SK-N-SH (cell line): ENCODE results near the gene PPARD. TPM values are rescaled to one million over a fixed set of nuclear protein-coding genes. Genes with fewer than 3 reads are reported as not detected.

Experiments
- CTCF ChIA-PET: fragments of 300-600, 350-600 bp; formaldehyde crosslinking; extraction: SDS; loops from one replicate; lab custom pipeline; 2021; lab: Yijun Ruan, JAX
- POLR2A ChIA-PET: fragments of 350-600 bp; sonication (Branson Sonifier 250); formaldehyde crosslinking; extraction: SDS; loops from one replicate; lab custom pipeline; 2020; ENCODE audit warnings: antibody characterized with exemption, inconsistent platforms; lab: Yijun Ruan, JAX
- DNase-seq: peaks from one replicate; pipeline ENCODE4 v3.0.0; 2012
- H2AFZ ChIP-seq: fragments of 200-600 bp; sonication (generic); 2 replicates; pipeline ENCODE4 v1.8.1; 2016; ENCODE audit warnings: antibody characterized with exemption, mild to moderate bottlenecking, low read depth
- H3F3A ChIP-seq: fragments of 200-600 bp; sonication (generic); replicated peaks from 2 replicates; pipeline ENCODE3; 2016; ENCODE audit warnings: antibody characterized with exemption, mild to moderate bottlenecking; ENCODE audit not compliant: insufficient read depth
- H3K27ac ChIP-seq, 2 experiments: fragments of 200-500 bp in 1 of 2; fragments of 200-600 bp in 1 of 2; sonication (Bioruptor generic) in 1 of 2; sonication (generic), shearing (Covaris generic) in 1 of 2; 2 replicates each; pipeline versions ENCODE4 v1.5.1 to v1.6.1; 2014 to 2016; ENCODE audit warnings: low read depth in 2 of 2, inconsistent platforms in 1 of 2, low read length in 1 of 2, mild to moderate bottlenecking in 1 of 2, mixed read lengths in 1 of 2
- H3K27me3 ChIP-seq: fragments of 200-600 bp; sonication (generic), shearing (Covaris generic); 2 replicates; pipeline ENCODE4 v1.6.1; 2016; ENCODE audit warnings: mixed run types; ENCODE audit not compliant: insufficient read depth
- H3K36me3 ChIP-seq, 2 experiments: fragments of 200-500 bp in 1 of 2; fragments of 200-600 bp in 1 of 2; sonication (Bioruptor generic) in 1 of 2; sonication (generic) in 1 of 2; replicated peaks in 1 of 2; 2 replicates each; pipeline versions ENCODE3 to v1.5.1; 2014 to 2016; ENCODE audit warnings: low read length in 1 of 2, mild to moderate bottlenecking in 1 of 2; ENCODE audit not compliant: insufficient read depth in 2 of 2, control insufficient read depth in 1 of 2
- H3K4me1 ChIP-seq, 2 experiments: fragments of 200-500 bp in 1 of 2; fragments of 200-600 bp in 1 of 2; sonication (Bioruptor generic) in 1 of 2; sonication (generic), shearing (Covaris generic) in 1 of 2; 2 replicates each; pipeline versions ENCODE4 v1.5.1 to v1.6.1; 2014 to 2016; ENCODE audit warnings: low read depth in 1 of 2, low read length in 1 of 2, mixed run types in 1 of 2; ENCODE audit not compliant: insufficient read depth in 2 of 2, control insufficient read depth in 1 of 2
- H3K4me2 ChIP-seq: fragments of 200-600 bp; sonication (generic), shearing (Covaris generic); 2 replicates; pipeline ENCODE4 v1.6.1; 2017; ENCODE audit warnings: mixed run types
- H3K4me3 ChIP-seq, 2 experiments: fragments of 200-500 bp in 1 of 2; fragments of 200-600 bp in 1 of 2; sonication (Bioruptor generic) in 1 of 2; sonication (generic), shearing (Covaris generic) in 1 of 2; 2 replicates each; pipeline versions ENCODE4 v1.5.1 to v1.8.1; 2014 to 2016; ENCODE audit warnings: low read depth in 2 of 2, inconsistent platforms in 1 of 2, low read length in 1 of 2, mild to moderate bottlenecking in 1 of 2, mixed read lengths in 1 of 2, moderate library complexity in 1 of 2
- H3K79me2 ChIP-seq: fragments of 200-600 bp; sonication (generic); 2 replicates; pipeline ENCODE4 v1.8.1; 2017; ENCODE audit warnings: mild to moderate bottlenecking; ENCODE audit not compliant: insufficient read depth
- H3K9ac ChIP-seq: fragments of 200-600 bp; sonication (generic); 2 replicates; pipeline ENCODE4 v1.6.1; 2017; ENCODE audit warnings: mixed run types
- H3K9me2 ChIP-seq: fragments of 200-600 bp; sonication (generic); 2 replicates; pipeline ENCODE4 v1.6.1; 2017; ENCODE audit warnings: mixed run types
- H3K9me3 ChIP-seq: fragments of 200-600 bp; sonication (generic); 2 replicates; pipeline ENCODE4 v1.6.1; 2017; ENCODE audit warnings: mixed run types, mild to moderate bottlenecking, moderate library complexity
- H4K20me1 ChIP-seq: fragments of 200-600 bp; sonication (generic); 2 replicates; pipeline ENCODE4 v1.6.1; 2017; ENCODE audit warnings: mild to moderate bottlenecking, mixed run types; ENCODE audit not compliant: insufficient read depth
- CHD2 ChIP-seq: fragments of 150-350 bp; IDR thresholded peaks from 2 replicates; pipeline ENCODE4 v1.6.1; 2018; ENCODE audit warnings: low read length; ENCODE audit not compliant: partially characterized antibody
- ELF1 ChIP-seq: IDR thresholded peaks from 2 replicates; pipeline ENCODE4 v1.4.0; 2012
- FOSL2 ChIP-seq: IDR thresholded peaks from 2 replicates; pipeline ENCODE4 v1.4.0; 2012; ENCODE audit warnings: low read depth, mild to moderate bottlenecking, moderate library complexity, borderline replicate concordance
- FOXJ3 ChIP-seq: sonication (generic); formaldehyde crosslinking; IDR thresholded peaks from 2 replicates; pipeline ENCODE4 v1.5.1; 2020; ENCODE audit warnings: mild to moderate bottlenecking, missing genetic modification reagents
- RAD21 ChIP-seq: IDR thresholded peaks from 2 replicates; pipeline ENCODE4 v1.6.1; 2012; ENCODE audit warnings: mild to moderate bottlenecking, low read length
- RCOR1 ChIP-seq: fragments of 150-350 bp; IDR thresholded peaks from 2 replicates; pipeline ENCODE4 v1.6.1; 2017; ENCODE audit warnings: antibody characterized with exemption, low read length
- RXRA ChIP-seq: IDR thresholded peaks from 2 replicates; pipeline ENCODE4 v1.4.0; 2012; ENCODE audit warnings: low read depth, mild to moderate bottlenecking, borderline replicate concordance
- TCF12 ChIP-seq: IDR thresholded peaks from 2 replicates; pipeline ENCODE4 v1.4.0; 2012
- TEAD4 ChIP-seq: IDR thresholded peaks from 2 replicates; pipeline ENCODE4 v1.4.0; 2012; ENCODE audit warnings: mild to moderate bottlenecking, borderline replicate concordance; ENCODE audit not compliant: insufficient read depth
- WGBS: methylation state at CpG from one replicate; pipeline ENCODE4 v1.1.6; 2017; ENCODE audit warnings: low lambda C conversion rate; 5-methylcytosine and 5-hydroxymethylcytosine counted together
- polyA plus RNA-seq, 3 experiments: library from polyadenylated mRNA; depleted of rRNA; stranded (reverse); fragments of >200 nt; gene quantifications; 2 replicates each; pipeline ENCODE4 v1.2.3, GENCODE V29; 2012
- TF ChIP-seq, protein P1 (sequence below): fragments of 150-350 bp; IDR thresholded peaks from 2 replicates; pipeline ENCODE4 v1.6.1; 2017; ENCODE audit warnings: antibody characterized with exemption, low read length, low read depth, borderline replicate concordance
- TF ChIP-seq, protein P2 (sequence below): fragments of 200-600 bp; sonication (generic); IDR thresholded peaks from 2 replicates; pipeline ENCODE4 v1.6.1; 2017; ENCODE audit warnings: antibody characterized with exemption, mild to moderate bottlenecking, moderate library complexity
- TF ChIP-seq, protein P3 (sequence below): IDR thresholded peaks from 2 replicates; pipeline ENCODE4 v1.4.0; 2012; ENCODE audit warnings: low read depth, borderline replicate concordance
- TF ChIP-seq, protein P4 (sequence below): IDR thresholded peaks from 2 replicates; pipeline ENCODE4; 2012
- TF ChIP-seq, protein P5 (sequence below): IDR thresholded peaks from 2 replicates; pipeline ENCODE4 v1.4.0; 2012; ENCODE audit warnings: low read depth, borderline replicate concordance

PPARD gene
- polyA plus RNA-seq, 1 of the 3 experiments (the other 2 are of a cell fraction) = 13.3 TPM

DNA sequence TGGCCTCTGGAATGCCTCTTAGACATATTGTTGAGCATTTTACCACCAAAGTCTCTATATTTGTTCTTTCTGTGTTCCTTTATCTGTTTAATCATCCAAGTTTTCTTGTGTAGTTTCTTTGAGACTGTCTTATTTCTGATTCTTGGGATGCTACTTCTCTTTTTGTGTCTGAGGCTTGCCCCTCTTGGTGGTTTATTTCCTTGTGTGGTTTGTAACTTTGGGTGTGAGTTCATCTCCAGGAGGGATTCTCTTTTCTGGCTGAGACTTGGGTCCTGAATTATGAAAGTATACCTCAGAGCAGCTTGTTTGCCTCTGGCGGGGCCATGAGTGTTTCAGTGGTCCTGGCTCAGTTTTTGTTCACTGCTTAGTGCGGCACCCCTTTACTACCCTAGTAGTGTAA lies 33.9 kb downstream of the PPARD start:
- CTCF ChIA-PET = no interaction called here
- 64% methylated on average over 2 of the region's 2 CpGs for WGBS
- H4K20me1 ChIP-seq = no peaks in the 10 kb centered on the region
- TF ChIP-seq FOSL2 (no peak), RCOR1 (no peak), CHD2 (no peak), TCF12 (no peak)
- TF ChIP-seq, protein P1, sequence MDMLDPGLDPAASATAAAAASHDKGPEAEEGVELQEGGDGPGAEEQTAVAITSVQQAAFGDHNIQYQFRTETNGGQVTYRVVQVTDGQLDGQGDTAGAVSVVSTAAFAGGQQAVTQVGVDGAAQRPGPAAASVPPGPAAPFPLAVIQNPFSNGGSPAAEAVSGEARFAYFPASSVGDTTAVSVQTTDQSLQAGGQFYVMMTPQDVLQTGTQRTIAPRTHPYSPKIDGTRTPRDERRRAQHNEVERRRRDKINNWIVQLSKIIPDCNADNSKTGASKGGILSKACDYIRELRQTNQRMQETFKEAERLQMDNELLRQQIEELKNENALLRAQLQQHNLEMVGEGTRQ = no peak
- no peak overlapping the region for H3K4me3 ChIP-seq
- H3K9ac ChIP-seq = no peak overlapping the region
- H3K79me2 ChIP-seq = peaks cover 57% of the 10 kb centered on the region
- POLR2A ChIA-PET = no interaction called here
- no peaks in the 10 kb centered on the region for H3K9me3 ChIP-seq
- H3K9me2 ChIP-seq = no peaks in the 10 kb centered on the region
- no peak overlapping the region for H3K27ac ChIP-seq
- no peaks in the 10 kb centered on the region for H3K36me3 ChIP-seq
- H3F3A ChIP-seq = no peaks in the 10 kb centered on the region
- H3K27me3 ChIP-seq = no peaks in the 10 kb centered on the region
- no peak overlapping the region for H2AFZ ChIP-seq
- H3K4me2 ChIP-seq = no peak overlapping the region
- no peak for DNase-seq
- 0 out of 4 replicates have a peak, but pooled peaks cover 0 to 1% of the 10 kb centered on the region in 2 experiments for H3K4me1 ChIP-seq

DNA sequence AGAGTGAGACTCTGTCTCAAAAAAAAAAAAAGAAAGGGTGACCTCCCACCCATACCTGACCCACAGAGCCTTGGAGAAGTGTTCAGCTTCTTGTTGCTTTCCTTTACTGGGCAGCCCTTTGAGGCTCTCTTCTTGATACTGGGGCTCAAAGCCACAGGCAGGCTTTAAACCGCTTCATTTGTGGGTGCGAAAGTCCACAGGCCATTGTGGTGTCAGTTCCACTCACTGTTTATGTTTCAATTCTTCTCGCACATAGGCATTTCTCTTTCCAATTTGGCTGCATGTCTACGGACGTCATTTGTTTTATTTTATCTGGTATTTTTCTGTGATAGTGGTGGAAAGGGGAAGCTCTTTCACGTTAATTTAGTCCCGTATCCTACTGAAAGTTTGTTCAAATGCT lies 34.6 kb downstream of the PPARD start:
- no peaks in the 10 kb centered on the region for H3K27me3 ChIP-seq
- no peaks in the 10 kb centered on the region for H3F3A ChIP-seq
- no peaks in the 10 kb centered on the region for H3K9me3 ChIP-seq
- no peak overlapping the region for H3K4me2 ChIP-seq
- H3K9ac ChIP-seq = no peak overlapping the region
- no peaks in the 10 kb centered on the region for H4K20me1 ChIP-seq
- no peak for DNase-seq
- no peaks in the 10 kb centered on the region for H3K36me3 ChIP-seq
- H3K4me3 ChIP-seq = no peak overlapping the region
- ChIA-PET CTCF (no interaction called here), POLR2A (no interaction called here)
- 94% methylated on average over 7 of the region's 7 CpGs for WGBS
- peaks cover 57% of the 10 kb centered on the region for H3K79me2 ChIP-seq
- no peaks in the 10 kb centered on the region for H3K9me2 ChIP-seq
- TF ChIP-seq, protein P2, sequence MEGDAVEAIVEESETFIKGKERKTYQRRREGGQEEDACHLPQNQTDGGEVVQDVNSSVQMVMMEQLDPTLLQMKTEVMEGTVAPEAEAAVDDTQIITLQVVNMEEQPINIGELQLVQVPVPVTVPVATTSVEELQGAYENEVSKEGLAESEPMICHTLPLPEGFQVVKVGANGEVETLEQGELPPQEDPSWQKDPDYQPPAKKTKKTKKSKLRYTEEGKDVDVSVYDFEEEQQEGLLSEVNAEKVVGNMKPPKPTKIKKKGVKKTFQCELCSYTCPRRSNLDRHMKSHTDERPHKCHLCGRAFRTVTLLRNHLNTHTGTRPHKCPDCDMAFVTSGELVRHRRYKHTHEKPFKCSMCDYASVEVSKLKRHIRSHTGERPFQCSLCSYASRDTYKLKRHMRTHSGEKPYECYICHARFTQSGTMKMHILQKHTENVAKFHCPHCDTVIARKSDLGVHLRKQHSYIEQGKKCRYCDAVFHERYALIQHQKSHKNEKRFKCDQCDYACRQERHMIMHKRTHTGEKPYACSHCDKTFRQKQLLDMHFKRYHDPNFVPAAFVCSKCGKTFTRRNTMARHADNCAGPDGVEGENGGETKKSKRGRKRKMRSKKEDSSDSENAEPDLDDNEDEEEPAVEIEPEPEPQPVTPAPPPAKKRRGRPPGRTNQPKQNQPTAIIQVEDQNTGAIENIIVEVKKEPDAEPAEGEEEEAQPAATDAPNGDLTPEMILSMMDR = no peak
- TF ChIP-seq, protein P3, sequence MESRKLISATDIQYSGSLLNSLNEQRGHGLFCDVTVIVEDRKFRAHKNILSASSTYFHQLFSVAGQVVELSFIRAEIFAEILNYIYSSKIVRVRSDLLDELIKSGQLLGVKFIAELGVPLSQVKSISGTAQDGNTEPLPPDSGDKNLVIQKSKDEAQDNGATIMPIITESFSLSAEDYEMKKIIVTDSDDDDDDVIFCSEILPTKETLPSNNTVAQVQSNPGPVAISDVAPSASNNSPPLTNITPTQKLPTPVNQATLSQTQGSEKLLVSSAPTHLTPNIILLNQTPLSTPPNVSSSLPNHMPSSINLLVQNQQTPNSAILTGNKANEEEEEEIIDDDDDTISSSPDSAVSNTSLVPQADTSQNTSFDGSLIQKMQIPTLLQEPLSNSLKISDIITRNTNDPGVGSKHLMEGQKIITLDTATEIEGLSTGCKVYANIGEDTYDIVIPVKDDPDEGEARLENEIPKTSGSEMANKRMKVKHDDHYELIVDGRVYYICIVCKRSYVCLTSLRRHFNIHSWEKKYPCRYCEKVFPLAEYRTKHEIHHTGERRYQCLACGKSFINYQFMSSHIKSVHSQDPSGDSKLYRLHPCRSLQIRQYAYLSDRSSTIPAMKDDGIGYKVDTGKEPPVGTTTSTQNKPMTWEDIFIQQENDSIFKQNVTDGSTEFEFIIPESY = no peak
- TF ChIP-seq CHD2 (no peak), ELF1 (no peak), RAD21 (no peak), FOXJ3 (CRISPR knock-in tag) (no peak), RXRA (no peak), TEAD4 (no peak)
- TF ChIP-seq, protein P4, sequence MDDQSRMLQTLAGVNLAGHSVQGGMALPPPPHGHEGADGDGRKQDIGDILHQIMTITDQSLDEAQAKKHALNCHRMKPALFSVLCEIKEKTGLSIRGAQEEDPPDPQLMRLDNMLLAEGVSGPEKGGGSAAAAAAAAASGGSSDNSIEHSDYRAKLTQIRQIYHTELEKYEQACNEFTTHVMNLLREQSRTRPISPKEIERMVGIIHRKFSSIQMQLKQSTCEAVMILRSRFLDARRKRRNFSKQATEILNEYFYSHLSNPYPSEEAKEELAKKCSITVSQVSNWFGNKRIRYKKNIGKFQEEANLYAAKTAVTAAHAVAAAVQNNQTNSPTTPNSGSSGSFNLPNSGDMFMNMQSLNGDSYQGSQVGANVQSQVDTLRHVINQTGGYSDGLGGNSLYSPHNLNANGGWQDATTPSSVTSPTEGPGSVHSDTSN = no peak
- TF ChIP-seq, protein P5, sequence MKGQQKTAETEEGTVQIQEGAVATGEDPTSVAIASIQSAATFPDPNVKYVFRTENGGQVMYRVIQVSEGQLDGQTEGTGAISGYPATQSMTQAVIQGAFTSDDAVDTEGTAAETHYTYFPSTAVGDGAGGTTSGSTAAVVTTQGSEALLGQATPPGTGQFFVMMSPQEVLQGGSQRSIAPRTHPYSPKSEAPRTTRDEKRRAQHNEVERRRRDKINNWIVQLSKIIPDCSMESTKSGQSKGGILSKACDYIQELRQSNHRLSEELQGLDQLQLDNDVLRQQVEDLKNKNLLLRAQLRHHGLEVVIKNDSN = no peak
- no peak overlapping the region for H2AFZ ChIP-seq
- no peak overlapping the region for H3K27ac ChIP-seq
- no peaks in the 10 kb centered on the region; a peak in 1 of 4 replicates for H3K4me1 ChIP-seq
